GM23338 (cell line): ENCODE results near the gene GRAMD1B. TPM values are rescaled to one million over a fixed set of nuclear protein-coding genes. Genes with fewer than 3 reads are reported as not detected.
"Not testable (repeated sequence)": the region's sequence is repeated elsewhere in the genome, so short reads cannot be mapped to it uniquely, and the experiment has no call there.

ENCODE experiments used
- ATAC-seq: fragments of 200-7000 bp; cut with Tn5 transposase; 3 replicates; pipeline ENCODE4 v1.9.1; 2020
- DNase-seq: peaks from one replicate; pipeline ENCODE4 v3.0.0-alpha.2; 2015; ENCODE audit warnings: low spot score
- H2AFZ ChIP-seq: fragments of 200-600 bp; sonication (generic); 2 replicates; pipeline ENCODE4 v1.8.0; 2016; ENCODE audit warnings: antibody characterized with exemption, mild to moderate bottlenecking, moderate library complexity
- H3F3A ChIP-seq: fragments of 200-600 bp; sonication (generic); replicated peaks from 2 replicates; pipeline ENCODE4 v1.8.0; 2017; ENCODE audit warnings: antibody characterized with exemption, mixed run types, low read depth
- H3K27ac ChIP-seq: fragments of 200-600 bp; sonication (generic); 2 replicates; pipeline ENCODE4 v1.6.1; 2016; ENCODE audit warnings: low read depth
- H3K27me3 ChIP-seq: fragments of 200-600 bp; sonication (generic); 2 replicates; pipeline ENCODE4 v1.8.0; 2016; ENCODE audit warnings: mild to moderate bottlenecking, mixed run types, moderate library complexity; ENCODE audit not compliant: insufficient read depth
- H3K36me3 ChIP-seq: fragments of 200-600 bp; sonication (generic); 2 replicates; pipeline ENCODE4 v1.8.0; 2016; ENCODE audit warnings: mild to moderate bottlenecking; ENCODE audit not compliant: insufficient read depth
- H3K4me1 ChIP-seq: fragments of 200-600 bp; sonication (generic); 2 replicates; pipeline ENCODE4 v1.8.0; 2016; ENCODE audit warnings: mild to moderate bottlenecking, moderate library complexity; ENCODE audit not compliant: insufficient read depth
- H3K4me2 ChIP-seq: fragments of 200-600 bp; sonication (generic); 2 replicates; pipeline ENCODE4 v1.7.1; 2017; ENCODE audit warnings: mixed run types
- H3K4me3 ChIP-seq: fragments of 200-600 bp; sonication (generic); 2 replicates; pipeline ENCODE4 v1.6.1; 2016; ENCODE audit warnings: mixed run types
- H3K79me2 ChIP-seq: fragments of 200-600 bp; sonication (generic); replicated peaks from 2 replicates; pipeline ENCODE4 v1.8.0; 2017; ENCODE audit warnings: mild to moderate bottlenecking; ENCODE audit not compliant: insufficient read depth
- H3K9me2 ChIP-seq: fragments of 200-600 bp; sonication (generic); 2 replicates; pipeline ENCODE4 v1.8.0; 2017; ENCODE audit not compliant: insufficient read depth
- H4K20me1 ChIP-seq: fragments of 200-600 bp; sonication (generic); replicated peaks from 2 replicates; pipeline ENCODE4 v1.8.0; 2017; ENCODE audit warnings: mild to moderate bottlenecking; ENCODE audit not compliant: insufficient read depth
- H3K27ac Mint-ChIP-seq: 2 replicates; pipeline ENCODE4 v1.8.0; 2020; ENCODE audit warnings: inconsistent platforms, mild to moderate bottlenecking, moderate library complexity, mixed read lengths
- H3K27me3 Mint-ChIP-seq: 3 replicates; pipeline ENCODE4 v1.8.0; 2022; ENCODE audit warnings: low read depth, mild to moderate bottlenecking, moderate library complexity, mixed read lengths, inconsistent platforms; ENCODE audit not compliant: insufficient read depth, poor library complexity
- H3K36me3 Mint-ChIP-seq: 3 replicates; pipeline ENCODE4 v1.8.0; 2021; ENCODE audit warnings: low read depth, mild to moderate bottlenecking, inconsistent platforms, moderate library complexity, mixed read lengths
- H3K4me1 Mint-ChIP-seq: 3 replicates; pipeline ENCODE4 v1.8.0; 2020; ENCODE audit warnings: mild to moderate bottlenecking, inconsistent platforms, mixed read lengths
- H3K4me3 Mint-ChIP-seq: 3 replicates; pipeline ENCODE4 v1.8.0; 2021; ENCODE audit warnings: moderate library complexity, mild to moderate bottlenecking, inconsistent platforms, mixed read lengths
- H3K9me3 Mint-ChIP-seq: 3 replicates; pipeline ENCODE4 v1.8.0; 2020; ENCODE audit warnings: moderate library complexity, mild to moderate bottlenecking, inconsistent platforms, mixed read lengths
- CREB1 ChIP-seq: fragments of 250-450 bp; sonication (Bioruptor Pico); IDR thresholded peaks from 2 replicates; pipeline ENCODE4 v1.5.0; 2020; ENCODE audit warnings: low read depth, mild to moderate bottlenecking, moderate library complexity
- ETS1 ChIP-seq: IDR thresholded peaks from 2 replicates; pipeline ENCODE4 v1.6.1; 2016; ENCODE audit warnings: antibody characterized with exemption
- STAT1 ChIP-seq: IDR thresholded peaks from one replicate; pipeline ENCODE4 v1.6.1; 2016; ENCODE audit warnings: antibody characterized with exemption; ENCODE audit not compliant: unreplicated experiment
- ZNF114 ChIP-seq: fragments of 250-450 bp; sonication (Bioruptor Pico); IDR thresholded peaks from 2 replicates; pipeline ENCODE4 v1.5.0; 2020; ENCODE audit warnings: mild to moderate bottlenecking, moderate library complexity
- ZNF331 ChIP-seq: fragments of 250-450 bp; sonication (Bioruptor Pico); IDR thresholded peaks from 2 replicates; pipeline ENCODE4 v1.5.0; 2020; ENCODE audit warnings: low read depth, mild to moderate bottlenecking, moderate library complexity
- ZNF462 ChIP-seq: fragments of 250-450 bp; sonication (Bioruptor Pico); IDR thresholded peaks from 2 replicates; pipeline ENCODE4 v1.5.0; 2020; ENCODE audit warnings: mild to moderate bottlenecking, moderate library complexity
- polyA plus RNA-seq: library from polyadenylated mRNA; unstranded; fragments of >200 nt; fragmentation: Nextera tagmentation; extraction: Ambion mirVana; gene quantifications from 2 replicates; pipeline ENCODE4 v1.2.1, GENCODE V29; 2016
- total RNA-seq: library from RNA; depleted of rRNA; stranded (reverse); fragments of >200 nt; shearing (Covaris generic); gene quantifications from 2 replicates; pipeline ENCODE4 v1.2.3, GENCODE V29; 2014

The GRAMD1B gene
- total and polyA plus RNA-seq, 2 experiments from 2014 or later = 3.7 to 24.3 TPM

GRCh38 chr11:123456448-123456847, 26.4 kb downstream of the GRAMD1B start:
- H3K9me3 Mint-ChIP-seq, H3K79me2 ChIP-seq, H3K36me3 Mint-ChIP-seq, H4K20me1 ChIP-seq, H3K4me2 ChIP-seq, H2AFZ ChIP-seq, H3K27me3 ChIP-seq, H3K4me3 ChIP-seq, DNase-seq, H3K27me3 Mint-ChIP-seq, H3F3A ChIP-seq, ATAC-seq, H3K27ac ChIP-seq, H3K36me3 ChIP-seq, H3K9me2 ChIP-seq, H3K4me3 Mint-ChIP-seq: not testable (repeated sequence)
- peaks cover 13% of the 10 kb centered on the region for H3K4me1 ChIP-seq
- H3K27ac Mint-ChIP-seq = 0 out of 2 replicates have a peak overlapping the region, but pooled peaks have one; percentile 56
- H3K4me1 Mint-ChIP-seq = peaks cover 11% of the 10 kb centered on the region

GRCh38 chr11:123457187-123457770, 27.2 kb downstream of the GRAMD1B start:
- Histone ChIP-seq H3K36me3 (no peaks in the 10 kb centered on the region), H3K79me2 (peaks cover 3% of the 10 kb centered on the region; the same call in 1 of the 2 replicates), H3K4me1 (peaks cover 13% of the 10 kb centered on the region), H3K4me2 (no peak overlapping the region), H3K4me3 (no peak overlapping the region), H3F3A (no peaks in the 10 kb centered on the region), H3K27ac (no peak overlapping the region), H3K27me3 (no peaks in the 10 kb centered on the region), H3K9me2 (no peaks in the 10 kb centered on the region), H4K20me1 (peaks cover 6% of the 10 kb centered on the region; the same call in 1 of the 2 replicates), H2AFZ (no peak overlapping the region)
- H3K36me3 Mint-ChIP-seq = no peaks in the 10 kb centered on the region; the same call in 2 of the 3 replicates
- DNase-seq (no peak), ATAC-seq (no peak)
- H3K4me3 Mint-ChIP-seq = no peak overlapping the region
- H3K27me3 Mint-ChIP-seq = peaks cover 8% of the 10 kb centered on the region
- no peak overlapping the region for H3K27ac Mint-ChIP-seq
- H3K4me1 Mint-ChIP-seq = peaks cover 11% of the 10 kb centered on the region
- H3K9me3 Mint-ChIP-seq = no peaks in the 10 kb centered on the region; the same call in 2 of the 3 replicates
- TF ChIP-seq ZNF331 = no peak
- no peak for TF ChIP-seq ZNF114
- TF ChIP-seq CREB1 (CRISPR knock-in tag) = no peak
- TF ChIP-seq ETS1 = no peak
- TF ChIP-seq STAT1 = no peak
- TF ChIP-seq ZNF462 (CRISPR knock-in tag) = no peak
